NCI-H345 treated with DMSO at 0.1 percent for 48 hours (cell line): ENCODE data around the gene SLC47A2.
"Not testable (repeated sequence)": the region's sequence is repeated elsewhere in the genome, so short reads cannot be mapped to it uniquely, and the experiment has no call there.

Experiments
- DNase-seq: peaks from one replicate; lab custom pipeline; 2025; ENCODE audit not compliant: unreplicated experiment; lab: John Stamatoyannopoulos, UW

Gene SLC47A2

GRCh38 chr17:19671433-19671832 is 45.0 kb downstream of the SLC47A2 start:
- no peak for DNase-seq

GRCh38 chr17:19670908-19671307 is 45.5 kb downstream of the SLC47A2 start:
- no peak for DNase-seq

- not testable (repeated sequence) for DNase-seq
Measured at GRCh38 chr17:19669680-19670079, 46.7 kb downstream of the SLC47A2 start.

- no peak for DNase-seq
Measured at GRCh38 chr17:19664821-19665181, 51.6 kb downstream of the SLC47A2 start.

GRCh38 chr17:19664136-19664820 is 52.1 kb downstream of the SLC47A2 start:
- no peak for DNase-seq

- DNase-seq, result no peak
Measured at GRCh38 chr17:19663097-19663496, 53.3 kb downstream of the SLC47A2 start.

- DNase-seq, result no peak
Measured at GRCh38 chr17:19661121-19661520, 55.3 kb downstream of the SLC47A2 start.

GRCh38 chr17:19660219-19660870 is 56.0 kb downstream of the SLC47A2 start:
- no peak for DNase-seq

GRCh38 chr17:19659366-19660177 is 56.8 kb downstream of the SLC47A2 start:
- DNase-seq, result no peak

GRCh38 chr17:19656851-19657581 is 59.4 kb downstream of the SLC47A2 start:
- DNase-seq, result no peak

GRCh38 chr17:19656336-19656735 is 60.0 kb downstream of the SLC47A2 start:
- no peak for DNase-seq

- no peak for DNase-seq
Measured at GRCh38 chr17:19654896-19655295, 61.5 kb downstream of the SLC47A2 start.

- DNase-seq, result no peak
Measured at GRCh38 chr17:19654342-19654886, 62.0 kb downstream of the SLC47A2 start.

GRCh38 chr17:19652595-19652994 is 63.8 kb downstream of the SLC47A2 start:
- DNase-seq, result no peak

GRCh38 chr17:19651451-19652238 is 64.7 kb downstream of the SLC47A2 start:
- no peak for DNase-seq

- DNase-seq, result no peak
Measured at GRCh38 chr17:19650826-19651225, 65.6 kb downstream of the SLC47A2 start.

- DNase-seq, result no peak
Measured at GRCh38 chr17:19649274-19649541, 67.2 kb downstream of the SLC47A2 start.

- DNase-seq, result peak; percentile 84
Measured at GRCh38 chr17:19648475-19649273, 67.7 kb downstream of the SLC47A2 start, which contains the start of gene ALDH3A2. TSS of gene ALDH3A2 (plus strand) at chr17:19648751. CDS start at chr17:19648972, 221 bp downstream.

GRCh38 chr17:19647697-19648474 is 68.5 kb downstream of the SLC47A2 start:
- DNase-seq, result no peak
